H1 (cell line): ENCODE measurements around the gene IL27RA. TPM values are rescaled to one million over a fixed set of nuclear protein-coding genes. Genes with fewer than 3 reads are reported as not detected.

Experiments
- CTCF ChIA-PET: fragments of 300-600 bp; sonication (Branson Sonifier 250); formaldehyde crosslinking; loops from one replicate; lab custom pipeline; 2021; ENCODE audit not compliant: partially characterized antibody; lab: Charles Lee
- POLR2A ChIA-PET: fragments of 300-600 bp; sonication (Branson Sonifier 250); formaldehyde crosslinking; loops from one replicate; lab custom pipeline; 2021; ENCODE audit warnings: inconsistent platforms; ENCODE audit not compliant: partially characterized antibody; lab: Charles Lee
- DNase-seq, 2 experiments: peaks; one replicate each; pipeline versions ENCODE4 v3.0.0 to v3.0.0-alpha.2; 2010 to 2022; ENCODE audit warnings: low spot score in 2 of 2, low read depth in 1 of 2, mixed read lengths in 1 of 2
- FAIRE-seq: peaks from 2 replicates; lab custom pipeline; 2011; peaks lifted over from hg19 to GRCh38; lab: Jason Lieb, UNC
- H2AFZ ChIP-seq: 2 replicates; pipeline ENCODE4 v1.8.1; 2012; ENCODE audit warnings: low read length, inconsistent platforms
- H2AK5ac ChIP-seq: 2 replicates; pipeline ENCODE4 v1.6.1; 2013; ENCODE audit warnings: low read depth, low read length
- H2BK120ac ChIP-seq: replicated peaks from 2 replicates; pipeline ENCODE3; 2013; ENCODE audit warnings: low read depth, low read length, inconsistent platforms
- H2BK12ac ChIP-seq: 2 replicates; pipeline ENCODE4 v1.6.1; 2013; ENCODE audit warnings: low read depth, low read length
- H2BK15ac ChIP-seq: 2 replicates; pipeline ENCODE4 v1.6.1; 2013; ENCODE audit warnings: low read length
- H2BK20ac ChIP-seq: 2 replicates; pipeline ENCODE4 v1.6.1; 2013; ENCODE audit warnings: low read length
- H2BK5ac ChIP-seq: 2 replicates; pipeline ENCODE4 v1.6.1; 2013; ENCODE audit warnings: low read depth, low read length
- H3K14ac ChIP-seq: 2 replicates; pipeline ENCODE4 v1.6.1; 2013; ENCODE audit warnings: inconsistent platforms; ENCODE audit not compliant: insufficient read length
- H3K18ac ChIP-seq: 2 replicates; pipeline ENCODE4 v1.6.1; 2013; ENCODE audit warnings: low read length; ENCODE audit errors: extremely low read depth
- H3K23ac ChIP-seq: 2 replicates; pipeline ENCODE4 v1.6.1; 2013; ENCODE audit warnings: inconsistent platforms; ENCODE audit not compliant: insufficient read length
- H3K23me2 ChIP-seq: 2 replicates; pipeline ENCODE4 v1.6.1; 2013; ENCODE audit warnings: low read depth, low read length
- H3K27ac ChIP-seq: 2 replicates; pipeline ENCODE4 v1.6.1; 2011; ENCODE audit warnings: low read depth, low read length, inconsistent platforms
- H3K27me3 ChIP-seq, 4 experiments: replicated peaks in 1 of 4; 1 replicate in 1 of 4; 2 replicates in 3 of 4; pipeline versions ENCODE4 v1.6.1 to v1.8.1; 2011 to 2013; ENCODE audit warnings: low read length in 3 of 4, mild to moderate bottlenecking in 3 of 4, inconsistent platforms in 2 of 4, mixed read lengths in 2 of 4, moderate library complexity in 1 of 4; ENCODE audit not compliant: control insufficient read depth in 3 of 4, insufficient read depth in 3 of 4; ENCODE audit errors: extremely low read depth in 1 of 4
- H3K36me3 ChIP-seq, 4 experiments: 2 replicates each; pipeline versions ENCODE4 v1.6.1 to v1.8.1; 2011 to 2013; ENCODE audit warnings: mild to moderate bottlenecking in 4 of 4, low read length in 3 of 4, moderate library complexity in 2 of 4, control low read depth in 1 of 4, inconsistent platforms in 1 of 4; ENCODE audit not compliant: insufficient read depth in 4 of 4, control insufficient read depth in 2 of 4
- H3K4ac ChIP-seq: replicated peaks from 2 replicates; pipeline ENCODE3; 2013; ENCODE audit warnings: low read length, low read depth, mixed read lengths, inconsistent platforms; ENCODE audit not compliant: insufficient read length
- H3K4me1 ChIP-seq, 4 experiments: replicated peaks in 1 of 4; 1 replicate in 1 of 4; 2 replicates in 3 of 4; pipeline versions ENCODE4 v1.6.1 to v1.8.1; 2011 to 2013; ENCODE audit warnings: low read length in 3 of 4, inconsistent platforms in 2 of 4, mixed read lengths in 1 of 4; ENCODE audit not compliant: insufficient read depth in 4 of 4, control insufficient read depth in 3 of 4
- H3K4me2 ChIP-seq, 2 experiments: 2 replicates each; pipeline versions ENCODE4 v1.6.1 to v1.8.1; 2011 to 2013; ENCODE audit warnings: low read depth in 2 of 2, low read length in 2 of 2, control low read depth in 1 of 2, inconsistent platforms in 1 of 2, mild to moderate bottlenecking in 1 of 2; ENCODE audit not compliant: insufficient read depth in 1 of 2
- H3K4me3 ChIP-seq, 4 experiments: fragments of 200-600, 300-600 bp in 1 of 4; sonication (generic), shearing (Covaris generic), sonication (Bioruptor Twin) in 1 of 4; 2 replicates each; pipeline versions ENCODE4 v1.5.1 to v1.8.1; 2011 to 2016; ENCODE audit warnings: low read length in 4 of 4, low read depth in 3 of 4, control low read depth in 2 of 4, inconsistent platforms in 2 of 4, mild to moderate bottlenecking in 2 of 4, mixed read lengths in 1 of 4, moderate library complexity in 1 of 4; ENCODE audit not compliant: insufficient read depth in 2 of 4; ENCODE audit errors: extremely low read depth in 1 of 4
- H3K56ac ChIP-seq: replicated peaks from 2 replicates; pipeline ENCODE3; 2013; ENCODE audit warnings: low read depth, mild to moderate bottlenecking, mixed read lengths, low read length, inconsistent platforms; ENCODE audit not compliant: insufficient read length
- H3K79me1 ChIP-seq: 2 replicates; pipeline ENCODE4 v1.6.1; 2013; ENCODE audit warnings: low read depth, low read length, control low read depth
- H3K79me2 ChIP-seq, 2 experiments: 2 replicates each; pipeline versions ENCODE4 v1.6.1 to v1.8.1; 2012 to 2013; ENCODE audit warnings: low read length in 2 of 2, mild to moderate bottlenecking in 2 of 2, inconsistent platforms in 1 of 2; ENCODE audit not compliant: insufficient read depth in 2 of 2, control insufficient read depth in 1 of 2
- H3K9ac ChIP-seq, 4 experiments: replicated peaks in 1 of 4; 1 replicate in 1 of 4; 2 replicates in 3 of 4; pipeline versions ENCODE4 v1.6.1 to v1.8.1; 2011 to 2013; ENCODE audit warnings: low read depth in 3 of 4, low read length in 3 of 4, control low read depth in 2 of 4, mild to moderate bottlenecking in 2 of 4, moderate library complexity in 2 of 4, inconsistent platforms in 1 of 4; ENCODE audit errors: extremely low read depth in 1 of 4
- H3K9me3 ChIP-seq, 2 experiments: 2 replicates each; pipeline versions ENCODE4 v1.6.1 to v1.8.1; 2012 to 2013; ENCODE audit warnings: mild to moderate bottlenecking in 2 of 2, moderate library complexity in 2 of 2, control low read depth in 1 of 2, inconsistent platforms in 1 of 2, low read depth in 1 of 2, low read length in 1 of 2, mixed read lengths in 1 of 2; ENCODE audit not compliant: insufficient read depth in 2 of 2
- H4K20me1 ChIP-seq, 2 experiments: replicated peaks in 1 of 2; 2 replicates each; pipeline versions ENCODE3 to v1.8.1; 2011 to 2013; ENCODE audit warnings: inconsistent platforms in 2 of 2, low read length in 2 of 2, mild to moderate bottlenecking in 1 of 2; ENCODE audit not compliant: insufficient read depth in 2 of 2, control insufficient read depth in 1 of 2
- H4K5ac ChIP-seq: 2 replicates; pipeline ENCODE4 v1.6.1; 2013; ENCODE audit warnings: low read length, low read depth, mixed read lengths, inconsistent platforms; ENCODE audit not compliant: insufficient read length
- H4K8ac ChIP-seq: 2 replicates; pipeline ENCODE4 v1.8.0; 2013; ENCODE audit warnings: mild to moderate bottlenecking, moderate library complexity, low read length, inconsistent platforms; ENCODE audit not compliant: insufficient read depth; ENCODE audit errors: extremely low read depth
- H4K91ac ChIP-seq: replicated peaks from 2 replicates; pipeline ENCODE3; 2013; ENCODE audit warnings: low read length, mixed read lengths, inconsistent platforms; ENCODE audit not compliant: insufficient read length
- FOSL1 ChIP-seq: IDR thresholded peaks from 2 replicates; pipeline ENCODE4 v1.6.1; 2011; ENCODE audit warnings: mild to moderate bottlenecking, low read depth, low read length, moderate library complexity; ENCODE audit not compliant: insufficient read depth
- RNF2 ChIP-seq: fragments of 200-900, 300-1000 bp; sonication (generic); IDR thresholded peaks from 2 replicates; pipeline ENCODE4 v1.7.1; 2016; ENCODE audit warnings: borderline replicate concordance, low read depth, mild to moderate bottlenecking, antibody characterized with exemption, low read length; ENCODE audit not compliant: poor library complexity, severe bottlenecking; ENCODE audit errors: missing control alignments
- SIRT6 ChIP-seq: IDR thresholded peaks from one replicate; pipeline ENCODE4 v1.7.1; 2012; ENCODE audit warnings: low read length, inconsistent platforms
- SP2 ChIP-seq: IDR thresholded peaks from 2 replicates; pipeline ENCODE4 v1.6.1; 2012; ENCODE audit warnings: mild to moderate bottlenecking, low read length, inconsistent platforms
- WGBS, 2 experiments: shearing (Covaris generic) in 1 of 2; methylation state at CpG; one replicate each; pipeline versions ENCODE4 v1.1.6 to v1.1.7; 2013 to 2015; ENCODE audit warnings: low lambda C conversion rate in 2 of 2, mixed read lengths in 2 of 2, inconsistent platforms in 1 of 2, low coverage in 1 of 2, missing lambda C conversion rate in 1 of 2; ENCODE audit not compliant: insufficient replicate concordance in 2 of 2, insufficient coverage in 1 of 2, insufficient read length in 1 of 2; ENCODE audit errors: extremely low coverage in 1 of 2, missing lambda C conversion rate in 1 of 2; 5-methylcytosine and 5-hydroxymethylcytosine counted together
- polyA plus RNA-seq, 7 experiments: library from polyadenylated mRNA; depleted of rRNA in 3 of 7; stranded (reverse) in 5 of 7; unstranded in 2 of 7; fragments of >200 nt in 5 of 7; fragments of 200-250 nt in 2 of 7; gene quantifications; 1 replicate in 5 of 7; 2 replicates in 1 of 7; 4 replicates in 1 of 7; pipeline versions ENCODE4 v1.2.1 to v1.2.3, GENCODE V29; 2011 to 2013; ENCODE audit warnings: missing spikeins in 2 of 7, mixed read lengths in 2 of 7
- total RNA-seq: library from RNA; stranded (reverse); fragmentation: NEBNext Ultra II Directional; extraction: Animal tissue kit (Norgen Biotek cat#: 25700); gene quantifications from 2 replicates; pipeline ENCODE4 v1.2.1, GENCODE V29; 2021

IL27RA gene
- total and polyA plus RNA-seq, 2 of the 8 experiments (the other 6 are each of a cell fraction or from before 2014, with no cell fraction given): 9.9 to 14.7 TPM

DNA sequence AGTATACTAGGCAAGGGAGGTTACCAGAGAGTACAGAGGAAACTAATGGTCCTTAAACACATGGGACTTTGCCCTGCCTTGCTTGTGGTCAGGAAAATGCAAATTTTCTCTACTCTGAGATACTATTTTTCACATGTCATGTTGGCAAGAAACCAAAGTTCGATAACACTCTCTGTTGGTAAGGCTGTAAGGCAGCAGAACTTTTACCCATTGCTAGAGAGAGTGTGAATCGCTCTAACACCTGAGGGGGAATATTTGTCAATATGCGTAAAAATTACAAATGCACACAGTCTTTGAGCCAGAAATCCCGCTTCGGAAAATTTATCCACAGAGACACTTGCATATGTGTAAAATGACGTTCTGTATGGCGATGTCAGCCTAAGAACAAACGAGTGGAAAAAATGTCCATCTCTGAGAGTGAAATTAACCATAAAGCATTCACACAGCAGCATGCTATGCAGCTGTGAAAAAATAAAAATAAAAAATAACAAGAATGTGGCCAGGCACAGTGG is 16.0 kb upstream of the IL27RA start:
- Histone ChIP-seq H3K23ac (no peak overlapping the region), H3K4ac (no peak overlapping the region), H3K4me3 (no peak overlapping the region), H3K27ac (no peak overlapping the region), H2BK5ac (no peak overlapping the region), H4K20me1 (no peaks in the 10 kb centered on the region), H3K18ac (no peak overlapping the region), H4K8ac (no peak overlapping the region), H3K4me2 (no peak overlapping the region), H3K27me3 (no peaks in the 10 kb centered on the region), H2AK5ac (no peak overlapping the region), H3K9me3 (0 out of 4 replicates have a peak, but pooled peaks cover 0 to 4% of the 10 kb centered on the region in 2 experiments), H3K9ac (no peak overlapping the region), H2BK12ac (no peak overlapping the region), H3K79me2 (no peaks in the 10 kb centered on the region), H3K36me3 (no peaks in the 10 kb centered on the region), H3K23me2 (no peaks in the 10 kb centered on the region), H2AFZ (no peak overlapping the region), H3K4me1 (no peaks in the 10 kb centered on the region), H2BK120ac (no peak overlapping the region), H2BK15ac (no peak overlapping the region), H3K79me1 (no peaks in the 10 kb centered on the region), H2BK20ac (no peak overlapping the region), H4K91ac (no peak overlapping the region), H3K14ac (no peak overlapping the region), H3K56ac (no peak overlapping the region), H4K5ac (no peak overlapping the region)
- WGBS, 2 experiments: 79% methylated on average over 8 of the region's 8 CpGs; no CpG with 5 or more reads in 1 of the 2 experiments
- POLR2A ChIA-PET: interaction anchor here (0.6 kb wide), 1 partner anchor 42 kb away, joined by 3 read pairs; no protein-coding TSS in a partner anchor
- FAIRE-seq: no peak
- CTCF ChIA-PET: interaction anchor here (1.0 kb wide), 1 partner anchor 9 kb away, joined by 3 read pairs; no protein-coding TSS in a partner anchor
- DNase-seq: no peak
- TF ChIP-seq FOSL1: no peak
- TF ChIP-seq RNF2: no peak
- no peak for TF ChIP-seq SIRT6
- TF ChIP-seq SP2: no peak
- TF ChIP-seq, all 59 proteins: peak for 0
